GM23338 (cell line): ENCODE measurements around the gene RPS17.

Experiments
- CREB1 ChIP-seq: fragments of 250-450 bp; sonication (Bioruptor Pico); IDR thresholded peaks from 2 replicates; pipeline ENCODE4 v1.5.0; 2020; ENCODE audit warnings: low read depth, mild to moderate bottlenecking, moderate library complexity
- EZH2 ChIP-seq: fragments of 200-600 bp; sonication (generic); IDR thresholded peaks from one replicate; pipeline ENCODE4 v1.8.0; 2017; ENCODE audit warnings: antibody characterized with exemption, mild to moderate bottlenecking, low read depth; ENCODE audit not compliant: unreplicated experiment
- EZH2phosphoT487 ChIP-seq: fragments of 200-600 bp; sonication (generic); IDR thresholded peaks from one replicate; pipeline ENCODE4 v1.8.1; 2018; ENCODE audit warnings: antibody characterized with exemption; ENCODE audit not compliant: unreplicated experiment
- JUNB ChIP-seq: IDR thresholded peaks from one replicate; pipeline ENCODE4 v1.6.1; 2016; ENCODE audit warnings: antibody characterized with exemption; ENCODE audit not compliant: unreplicated experiment
- NANOG ChIP-seq: IDR thresholded peaks from 2 replicates; pipeline ENCODE4 v1.6.1; 2016; ENCODE audit warnings: antibody characterized with exemption, borderline replicate concordance
- POLR2AphosphoS5 ChIP-seq: IDR thresholded peaks from 2 replicates; pipeline ENCODE4 v1.6.1; 2016; ENCODE audit warnings: antibody characterized with exemption, low read depth
- REST ChIP-seq: IDR thresholded peaks from one replicate; pipeline ENCODE4 v1.6.1; 2018; ENCODE audit warnings: antibody characterized with exemption; ENCODE audit not compliant: unreplicated experiment
- STAT1 ChIP-seq: IDR thresholded peaks from one replicate; pipeline ENCODE4 v1.6.1; 2016; ENCODE audit warnings: antibody characterized with exemption; ENCODE audit not compliant: unreplicated experiment
- ZNF114 ChIP-seq: fragments of 250-450 bp; sonication (Bioruptor Pico); IDR thresholded peaks from 2 replicates; pipeline ENCODE4 v1.5.0; 2020; ENCODE audit warnings: mild to moderate bottlenecking, moderate library complexity
- TF ChIP-seq, protein P1 (sequence below), 2 experiments: fragments of 200-600 bp in 1 of 2; sonication (generic) in 1 of 2; conservative IDR thresholded peaks; 2 replicates each; pipeline versions ENCODE4 v1.5.1 to v1.6.1; 2016 to 2017; ENCODE audit warnings: antibody characterized with exemption in 2 of 2, low read depth in 2 of 2, mild to moderate bottlenecking in 2 of 2, moderate library complexity in 1 of 2
- TF ChIP-seq, protein P2 (sequence below): fragments of 250-450 bp; sonication (Bioruptor Pico); IDR thresholded peaks from 2 replicates; pipeline ENCODE4 v1.5.0; 2020; ENCODE audit warnings: mild to moderate bottlenecking, moderate library complexity
- TF ChIP-seq, protein P3 (sequence below): IDR thresholded peaks from 2 replicates; pipeline ENCODE4 v1.6.1; 2016; ENCODE audit warnings: antibody characterized with exemption

DNA sequence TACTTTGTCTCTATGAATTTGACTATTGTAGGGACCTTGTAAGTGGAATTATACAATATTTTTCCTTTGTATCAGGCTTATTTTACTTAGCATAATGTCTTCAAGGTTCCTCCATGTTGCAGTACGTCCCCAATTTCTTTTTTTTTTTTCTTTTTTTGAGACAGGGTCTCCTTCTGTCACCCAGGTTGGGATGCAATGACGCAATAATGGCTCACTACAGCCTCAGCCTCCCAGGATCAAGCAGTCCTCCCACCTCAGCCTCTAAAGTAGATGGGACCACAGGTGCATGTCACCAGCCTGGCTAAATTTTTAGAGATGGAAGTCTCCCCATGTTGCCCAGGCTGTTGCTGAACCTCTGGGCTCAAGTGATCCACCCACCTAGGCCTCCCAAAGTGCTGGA, 40.5 kb upstream of the RPS17 start:
- TF ChIP-seq, protein P1, sequence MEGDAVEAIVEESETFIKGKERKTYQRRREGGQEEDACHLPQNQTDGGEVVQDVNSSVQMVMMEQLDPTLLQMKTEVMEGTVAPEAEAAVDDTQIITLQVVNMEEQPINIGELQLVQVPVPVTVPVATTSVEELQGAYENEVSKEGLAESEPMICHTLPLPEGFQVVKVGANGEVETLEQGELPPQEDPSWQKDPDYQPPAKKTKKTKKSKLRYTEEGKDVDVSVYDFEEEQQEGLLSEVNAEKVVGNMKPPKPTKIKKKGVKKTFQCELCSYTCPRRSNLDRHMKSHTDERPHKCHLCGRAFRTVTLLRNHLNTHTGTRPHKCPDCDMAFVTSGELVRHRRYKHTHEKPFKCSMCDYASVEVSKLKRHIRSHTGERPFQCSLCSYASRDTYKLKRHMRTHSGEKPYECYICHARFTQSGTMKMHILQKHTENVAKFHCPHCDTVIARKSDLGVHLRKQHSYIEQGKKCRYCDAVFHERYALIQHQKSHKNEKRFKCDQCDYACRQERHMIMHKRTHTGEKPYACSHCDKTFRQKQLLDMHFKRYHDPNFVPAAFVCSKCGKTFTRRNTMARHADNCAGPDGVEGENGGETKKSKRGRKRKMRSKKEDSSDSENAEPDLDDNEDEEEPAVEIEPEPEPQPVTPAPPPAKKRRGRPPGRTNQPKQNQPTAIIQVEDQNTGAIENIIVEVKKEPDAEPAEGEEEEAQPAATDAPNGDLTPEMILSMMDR (conservative IDR thresholded peaks at IDR 0.05; ENCODE audit: low read depth in 2 of 2), result no peak
- TF ChIP-seq EZH2, result no peak
- no peak for TF ChIP-seq POLR2AphosphoS5
- no peak for TF ChIP-seq EZH2phosphoT487
- no peak for TF ChIP-seq STAT1
- TF ChIP-seq REST, result no peak
- TF ChIP-seq JUNB, result no peak
- TF ChIP-seq CREB1 (CRISPR knock-in tag), result no peak
- no peak for TF ChIP-seq NANOG
- no peak for TF ChIP-seq ZNF114 (CRISPR knock-in tag)
- TF ChIP-seq, protein P2, sequence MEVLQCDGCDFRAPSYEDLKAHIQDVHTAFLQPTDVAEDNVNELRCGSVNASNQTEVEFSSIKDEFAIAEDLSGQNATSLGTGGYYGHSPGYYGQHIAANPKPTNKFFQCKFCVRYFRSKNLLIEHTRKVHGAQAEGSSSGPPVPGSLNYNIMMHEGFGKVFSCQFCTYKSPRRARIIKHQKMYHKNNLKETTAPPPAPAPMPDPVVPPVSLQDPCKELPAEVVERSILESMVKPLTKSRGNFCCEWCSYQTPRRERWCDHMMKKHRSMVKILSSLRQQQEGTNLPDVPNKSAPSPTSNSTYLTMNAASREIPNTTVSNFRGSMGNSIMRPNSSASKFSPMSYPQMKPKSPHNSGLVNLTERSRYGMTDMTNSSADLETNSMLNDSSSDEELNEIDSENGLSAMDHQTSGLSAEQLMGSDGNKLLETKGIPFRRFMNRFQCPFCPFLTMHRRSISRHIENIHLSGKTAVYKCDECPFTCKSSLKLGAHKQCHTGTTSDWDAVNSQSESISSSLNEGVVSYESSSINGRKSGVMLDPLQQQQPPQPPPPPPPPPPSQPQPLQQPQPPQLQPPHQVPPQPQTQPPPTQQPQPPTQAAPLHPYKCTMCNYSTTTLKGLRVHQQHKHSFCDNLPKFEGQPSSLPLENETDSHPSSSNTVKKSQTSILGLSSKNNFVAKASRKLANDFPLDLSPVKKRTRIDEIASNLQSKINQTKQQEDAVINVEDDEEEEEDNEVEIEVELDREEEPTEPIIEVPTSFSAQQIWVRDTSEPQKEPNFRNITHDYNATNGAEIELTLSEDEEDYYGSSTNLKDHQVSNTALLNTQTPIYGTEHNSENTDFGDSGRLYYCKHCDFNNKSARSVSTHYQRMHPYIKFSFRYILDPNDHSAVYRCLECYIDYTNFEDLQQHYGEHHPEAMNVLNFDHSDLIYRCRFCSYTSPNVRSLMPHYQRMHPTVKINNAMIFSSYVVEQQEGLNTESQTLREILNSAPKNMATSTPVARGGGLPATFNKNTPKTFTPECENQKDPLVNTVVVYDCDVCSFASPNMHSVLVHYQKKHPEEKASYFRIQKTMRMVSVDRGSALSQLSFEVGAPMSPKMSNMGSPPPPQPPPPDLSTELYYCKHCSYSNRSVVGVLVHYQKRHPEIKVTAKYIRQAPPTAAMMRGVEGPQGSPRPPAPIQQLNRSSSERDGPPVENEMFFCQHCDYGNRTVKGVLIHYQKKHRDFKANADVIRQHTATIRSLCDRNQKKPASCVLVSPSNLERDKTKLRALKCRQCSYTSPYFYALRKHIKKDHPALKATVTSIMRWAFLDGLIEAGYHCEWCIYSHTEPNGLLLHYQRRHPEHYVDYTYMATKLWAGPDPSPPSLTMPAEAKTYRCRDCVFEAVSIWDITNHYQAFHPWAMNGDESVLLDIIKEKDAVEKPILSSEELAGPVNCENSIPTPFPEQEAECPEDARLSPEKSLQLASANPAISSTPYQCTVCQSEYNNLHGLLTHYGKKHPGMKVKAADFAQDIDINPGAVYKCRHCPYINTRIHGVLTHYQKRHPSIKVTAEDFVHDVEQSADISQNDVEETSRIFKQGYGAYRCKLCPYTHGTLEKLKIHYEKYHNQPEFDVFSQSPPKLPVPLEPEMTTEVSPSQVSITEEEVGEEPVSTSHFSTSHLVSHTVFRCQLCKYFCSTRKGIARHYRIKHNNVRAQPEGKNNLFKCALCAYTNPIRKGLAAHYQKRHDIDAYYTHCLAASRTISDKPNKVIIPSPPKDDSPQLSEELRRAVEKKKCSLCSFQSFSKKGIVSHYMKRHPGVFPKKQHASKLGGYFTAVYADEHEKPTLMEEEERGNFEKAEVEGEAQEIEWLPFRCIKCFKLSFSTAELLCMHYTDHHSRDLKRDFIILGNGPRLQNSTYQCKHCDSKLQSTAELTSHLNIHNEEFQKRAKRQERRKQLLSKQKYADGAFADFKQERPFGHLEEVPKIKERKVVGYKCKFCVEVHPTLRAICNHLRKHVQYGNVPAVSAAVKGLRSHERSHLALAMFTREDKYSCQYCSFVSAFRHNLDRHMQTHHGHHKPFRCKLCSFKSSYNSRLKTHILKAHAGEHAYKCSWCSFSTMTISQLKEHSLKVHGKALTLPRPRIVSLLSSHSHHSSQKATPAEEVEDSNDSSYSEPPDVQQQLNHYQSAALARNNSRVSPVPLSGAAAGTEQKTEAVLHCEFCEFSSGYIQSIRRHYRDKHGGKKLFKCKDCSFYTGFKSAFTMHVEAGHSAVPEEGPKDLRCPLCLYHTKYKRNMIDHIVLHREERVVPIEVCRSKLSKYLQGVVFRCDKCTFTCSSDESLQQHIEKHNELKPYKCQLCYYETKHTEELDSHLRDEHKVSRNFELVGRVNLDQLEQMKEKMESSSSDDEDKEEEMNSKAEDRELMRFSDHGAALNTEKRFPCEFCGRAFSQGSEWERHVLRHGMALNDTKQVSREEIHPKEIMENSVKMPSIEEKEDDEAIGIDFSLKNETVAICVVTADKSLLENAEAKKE (CRISPR knock-in tag), result no peak
- TF ChIP-seq, protein P3, sequence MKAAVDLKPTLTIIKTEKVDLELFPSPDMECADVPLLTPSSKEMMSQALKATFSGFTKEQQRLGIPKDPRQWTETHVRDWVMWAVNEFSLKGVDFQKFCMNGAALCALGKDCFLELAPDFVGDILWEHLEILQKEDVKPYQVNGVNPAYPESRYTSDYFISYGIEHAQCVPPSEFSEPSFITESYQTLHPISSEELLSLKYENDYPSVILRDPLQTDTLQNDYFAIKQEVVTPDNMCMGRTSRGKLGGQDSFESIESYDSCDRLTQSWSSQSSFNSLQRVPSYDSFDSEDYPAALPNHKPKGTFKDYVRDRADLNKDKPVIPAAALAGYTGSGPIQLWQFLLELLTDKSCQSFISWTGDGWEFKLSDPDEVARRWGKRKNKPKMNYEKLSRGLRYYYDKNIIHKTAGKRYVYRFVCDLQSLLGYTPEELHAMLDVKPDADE, result no peak
